Measurements from ENCODE around the gene IDI2.

GRCh38 chr10:988667-989545 is 36.8 kb downstream of the IDI2 start:
- TF ChIP-seq, protein P1, sequence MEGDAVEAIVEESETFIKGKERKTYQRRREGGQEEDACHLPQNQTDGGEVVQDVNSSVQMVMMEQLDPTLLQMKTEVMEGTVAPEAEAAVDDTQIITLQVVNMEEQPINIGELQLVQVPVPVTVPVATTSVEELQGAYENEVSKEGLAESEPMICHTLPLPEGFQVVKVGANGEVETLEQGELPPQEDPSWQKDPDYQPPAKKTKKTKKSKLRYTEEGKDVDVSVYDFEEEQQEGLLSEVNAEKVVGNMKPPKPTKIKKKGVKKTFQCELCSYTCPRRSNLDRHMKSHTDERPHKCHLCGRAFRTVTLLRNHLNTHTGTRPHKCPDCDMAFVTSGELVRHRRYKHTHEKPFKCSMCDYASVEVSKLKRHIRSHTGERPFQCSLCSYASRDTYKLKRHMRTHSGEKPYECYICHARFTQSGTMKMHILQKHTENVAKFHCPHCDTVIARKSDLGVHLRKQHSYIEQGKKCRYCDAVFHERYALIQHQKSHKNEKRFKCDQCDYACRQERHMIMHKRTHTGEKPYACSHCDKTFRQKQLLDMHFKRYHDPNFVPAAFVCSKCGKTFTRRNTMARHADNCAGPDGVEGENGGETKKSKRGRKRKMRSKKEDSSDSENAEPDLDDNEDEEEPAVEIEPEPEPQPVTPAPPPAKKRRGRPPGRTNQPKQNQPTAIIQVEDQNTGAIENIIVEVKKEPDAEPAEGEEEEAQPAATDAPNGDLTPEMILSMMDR (IDR thresholded peaks at IDR 0.05), result no peak
- no peak for TF ChIP-seq POLR2A (IDR thresholded peaks at IDR 0.05)

Data from right lobe of liver (tissue), 4 donors.